HG02840 (cell line): Measurements from ENCODE around the gene KANTR.
"Not testable (repeated sequence)": the region's sequence is repeated elsewhere in the genome, so short reads cannot be mapped to it uniquely, and the experiment has no call there.

ENCODE experiments used
- ATAC-seq: cut with Tn5 transposase; IDR thresholded peaks from one replicate; pipeline ENCODE4 v1.9.1; 2021; ENCODE audit warnings: mild to moderate bottlenecking, moderate library complexity, moderate number of reproducible peaks; ENCODE audit not compliant: unreplicated experiment, low FRiP score

Gene KANTR

GRCh38 chrX:53122013-53122412 is 28.1 kb downstream of the KANTR start:
- no peak for ATAC-seq

GRCh38 chrX:53125506-53125905 is 31.6 kb downstream of the KANTR start:
- ATAC-seq: no peak

GRCh38 chrX:53126377-53126776 is 32.4 kb downstream of the KANTR start:
- ATAC-seq: no peak

GRCh38 chrX:53128097-53128749 is 34.3 kb downstream of the KANTR start:
- ATAC-seq: no peak

- no peak for ATAC-seq
Measured at GRCh38 chrX:53133400-53133799, 39.5 kb downstream of the KANTR start.

GRCh38 chrX:53135581-53135980 is 41.6 kb downstream of the KANTR start:
- ATAC-seq: no peak

- ATAC-seq: no peak
Measured at GRCh38 chrX:53153581-53153980, 59.6 kb downstream of the KANTR start.

- ATAC-seq: no peak
Measured at GRCh38 chrX:53155512-53156206, 61.7 kb downstream of the KANTR start.

- ATAC-seq: no peak
Measured at GRCh38 chrX:53156207-53156596, 62.3 kb downstream of the KANTR start.

GRCh38 chrX:53159184-53159583 is 65.2 kb downstream of the KANTR start:
- ATAC-seq: no peak

- no peak for ATAC-seq
Measured at GRCh38 chrX:53160297-53160983, 66.5 kb downstream of the KANTR start.

GRCh38 chrX:53163436-53163835 is 69.5 kb downstream of the KANTR start:
- ATAC-seq: no peak

- not testable (repeated sequence) for ATAC-seq
Measured at GRCh38 chrX:53164566-53164965, 70.6 kb downstream of the KANTR start.

GRCh38 chrX:53166103-53166502 is 72.2 kb downstream of the KANTR start:
- ATAC-seq: no peak

- no peak for ATAC-seq
Measured at GRCh38 chrX:53171356-53171755, 77.4 kb downstream of the KANTR start.
